HL-60 (cell line): Measurements from ENCODE around the gene METTL9.
A peak's percentile ranks its signal among the peaks of the same experiment; 100 is the strongest.

Experiments used
- DNase-seq, 2 experiments: peaks; one replicate each; pipeline ENCODE4 v3.0.0-alpha.2; 2010 to 2020; ENCODE audit warnings: low read depth in 1 of 2, low spot score in 1 of 2
- H3K27ac ChIP-seq: fragments of 250-450 bp; sonication (Bioruptor Pico); replicated peaks from 2 replicates; pipeline ENCODE4 v1.5.1; 2020; ENCODE audit warnings: mild to moderate bottlenecking, moderate library complexity
- H3K27me3 ChIP-seq: fragments of 250-450 bp; sonication (Bioruptor Pico); 2 replicates; pipeline ENCODE4 v1.5.1; 2021; ENCODE audit warnings: mild to moderate bottlenecking, moderate library complexity; ENCODE audit not compliant: insufficient read depth, poor library complexity, severe bottlenecking
- H3K4me3 ChIP-seq: replicated peaks from 2 replicates; pipeline ENCODE4 v1.5.1; 2011; ENCODE audit warnings: mild to moderate bottlenecking, control low read depth, low read length; ENCODE audit not compliant: insufficient read depth
- CTCF ChIP-seq: IDR thresholded peaks from one replicate; pipeline ENCODE4 v1.5.1; 2011; ENCODE audit warnings: low read length, control low read depth, inconsistent platforms; ENCODE audit not compliant: insufficient read depth
- GABPA ChIP-seq: IDR thresholded peaks from 2 replicates; pipeline ENCODE4 v1.6.1; 2012; ENCODE audit warnings: low read depth
- POLR2AphosphoS5 ChIP-seq: IDR thresholded peaks from 2 replicates; pipeline ENCODE4 v1.6.1; 2012; ENCODE audit warnings: low read depth
- REST ChIP-seq: IDR thresholded peaks from 2 replicates; pipeline ENCODE4 v1.6.1; 2012; ENCODE audit warnings: low read depth; ENCODE audit not compliant: insufficient replicate concordance
- SPI1 ChIP-seq: IDR thresholded peaks from 2 replicates; pipeline ENCODE4 v1.6.1; 2012; ENCODE audit warnings: low read depth, mild to moderate bottlenecking, borderline replicate concordance

METTL9 gene

GRCh38 chr16:21656795-21657768, 57.7 kb downstream of the METTL9 start:
- TF ChIP-seq POLR2AphosphoS5 (no peak), CTCF (peak; percentile 70), SPI1 (0 out of 2 replicates have a peak, but pooled peaks have one; percentile 2), REST (no peak), GABPA (no peak)
- H3K4me3 ChIP-seq: no peak overlapping the region
- peak in 1 of 2 experiments; percentile 41 for DNase-seq
- H3K27me3 ChIP-seq: no peaks in the 10 kb centered on the region
- no peak overlapping the region for H3K27ac ChIP-seq

- no peak overlapping the region for H3K4me3 ChIP-seq
- H3K27ac ChIP-seq: no peak overlapping the region
- no peak for DNase-seq
- peaks cover 8% of the 10 kb centered on the region for H3K27me3 ChIP-seq
- TF ChIP-seq POLR2AphosphoS5 (no peak), CTCF (no peak), SPI1 (no peak), GABPA (no peak), REST (no peak)
Measured at GRCh38 chr16:21659124-21659523, 59.7 kb downstream of the METTL9 start.

GRCh38 chr16:21663889-21664647, 64.7 kb downstream of the METTL9 start, which contains the start of gene OTOA:
TSS of gene OTOA (plus strand) at chr16:21663968. CDS start at chr16:21678515, 14,547 bp downstream.
- peak within 1 kb of the TSS; percentile 21 for H3K4me3 ChIP-seq
- no peak for DNase-seq
- TF ChIP-seq SPI1: no peak
- TF ChIP-seq CTCF: no peak
- no peak for TF ChIP-seq GABPA
- TF ChIP-seq REST: no peak
- TF ChIP-seq POLR2AphosphoS5: no peak
- no peak within 1 kb of the TSS for H3K27ac ChIP-seq
- peaks cover 23% of the 10 kb centered on the region for H3K27me3 ChIP-seq
